HG03103 (cell line): ENCODE results near the gene EREG.
"Not testable (repeated sequence)": the region's sequence is repeated elsewhere in the genome, so short reads cannot be mapped to it uniquely, and the experiment has no call there.

ENCODE experiments used
- ATAC-seq: cut with Tn5 transposase; IDR thresholded peaks from one replicate; pipeline ENCODE4 v1.9.1; 2021; ENCODE audit warnings: low read depth; ENCODE audit not compliant: unreplicated experiment

The EREG gene

GRCh38 chr4:74387790-74388189 lies 22.8 kb downstream of the EREG start:
- no peak for ATAC-seq

- no peak for ATAC-seq
Observed at GRCh38 chr4:74389494-74389893, 24.5 kb downstream of the EREG start.

- ATAC-seq = no peak
Observed at GRCh38 chr4:74390677-74391076, 25.7 kb downstream of the EREG start.

DNA sequence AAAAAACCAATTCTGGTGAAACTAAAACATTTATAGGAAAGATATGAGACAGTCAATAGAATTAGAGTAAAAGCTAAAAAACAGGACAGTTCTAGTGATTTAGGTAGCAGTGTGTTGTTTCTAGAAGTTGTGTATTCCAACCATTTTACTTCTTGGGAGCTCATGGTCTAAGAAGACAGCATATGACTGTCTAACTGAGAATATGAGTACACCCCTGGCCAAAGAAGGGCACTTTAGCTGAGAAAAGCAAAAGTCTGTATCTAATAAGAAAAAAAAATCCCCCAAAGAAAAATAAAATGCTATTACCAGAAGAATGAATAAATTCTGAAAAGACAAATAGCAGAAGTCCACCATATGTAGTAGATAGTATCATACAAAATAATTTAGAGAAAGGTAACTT lies 26.4 kb downstream of the EREG start:
- ATAC-seq = no peak

- ATAC-seq = no peak
Observed at GRCh38 chr4:74391890-74392475, 27.0 kb downstream of the EREG start.

DNA sequence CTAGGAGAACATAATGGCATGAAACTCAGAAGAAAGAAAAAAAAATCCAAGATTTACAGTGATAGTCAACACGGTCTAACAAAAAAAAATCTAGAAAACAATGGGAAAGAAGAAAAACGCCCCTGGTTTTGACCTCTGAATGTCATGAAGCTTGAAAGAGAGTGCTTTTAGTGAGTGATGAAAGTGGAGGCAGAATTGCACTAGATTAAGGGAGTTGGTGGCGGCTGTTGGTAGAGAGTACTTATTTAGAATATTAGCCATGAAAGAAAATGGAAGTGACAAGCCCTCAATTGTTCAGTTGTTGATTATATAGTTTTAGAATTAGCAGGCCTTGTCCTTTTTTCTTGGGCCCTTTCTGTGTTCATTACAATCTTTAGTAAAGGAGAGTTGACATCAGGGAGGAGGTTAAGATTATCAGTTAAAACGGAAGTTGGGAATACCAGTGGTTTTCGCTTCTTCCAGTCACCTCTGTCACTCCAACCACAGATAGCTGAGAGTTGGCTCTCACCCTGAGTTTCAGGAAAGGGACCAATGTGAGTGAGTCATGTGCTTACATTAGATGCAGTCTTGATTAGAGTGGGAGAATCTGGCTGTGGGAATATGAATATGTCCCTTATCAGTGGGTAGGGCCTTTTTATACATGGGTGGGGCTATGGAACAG lies 29.7 kb downstream of the EREG start:
- no peak for ATAC-seq

DNA sequence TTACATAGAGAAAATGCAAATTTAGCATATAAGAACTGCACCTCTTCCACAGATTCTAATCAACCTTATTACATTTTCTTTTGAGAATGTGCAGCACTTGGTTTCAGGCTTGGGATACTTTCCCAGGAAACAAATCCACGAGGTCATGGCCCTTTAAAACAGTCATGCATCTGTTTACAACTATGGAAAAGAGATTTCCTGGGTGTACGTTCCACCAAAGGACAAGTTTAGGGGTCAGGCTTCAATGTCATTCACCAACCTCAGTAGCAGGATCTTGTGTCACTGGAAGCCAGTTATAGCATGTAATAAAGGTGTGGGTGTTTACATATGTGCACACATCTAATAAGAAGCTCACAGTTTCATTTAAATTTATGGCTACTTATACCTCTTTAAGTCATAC lies 30.7 kb downstream of the EREG start:
- no peak for ATAC-seq

- ATAC-seq = no peak
Observed at GRCh38 chr4:74397748-74398426, 32.9 kb downstream of the EREG start.

GRCh38 chr4:74398894-74399589 lies 34.1 kb downstream of the EREG start:
- not testable (repeated sequence) for ATAC-seq

GRCh38 chr4:74400395-74400794 lies 35.5 kb downstream of the EREG start:
- ATAC-seq = no peak

DNA sequence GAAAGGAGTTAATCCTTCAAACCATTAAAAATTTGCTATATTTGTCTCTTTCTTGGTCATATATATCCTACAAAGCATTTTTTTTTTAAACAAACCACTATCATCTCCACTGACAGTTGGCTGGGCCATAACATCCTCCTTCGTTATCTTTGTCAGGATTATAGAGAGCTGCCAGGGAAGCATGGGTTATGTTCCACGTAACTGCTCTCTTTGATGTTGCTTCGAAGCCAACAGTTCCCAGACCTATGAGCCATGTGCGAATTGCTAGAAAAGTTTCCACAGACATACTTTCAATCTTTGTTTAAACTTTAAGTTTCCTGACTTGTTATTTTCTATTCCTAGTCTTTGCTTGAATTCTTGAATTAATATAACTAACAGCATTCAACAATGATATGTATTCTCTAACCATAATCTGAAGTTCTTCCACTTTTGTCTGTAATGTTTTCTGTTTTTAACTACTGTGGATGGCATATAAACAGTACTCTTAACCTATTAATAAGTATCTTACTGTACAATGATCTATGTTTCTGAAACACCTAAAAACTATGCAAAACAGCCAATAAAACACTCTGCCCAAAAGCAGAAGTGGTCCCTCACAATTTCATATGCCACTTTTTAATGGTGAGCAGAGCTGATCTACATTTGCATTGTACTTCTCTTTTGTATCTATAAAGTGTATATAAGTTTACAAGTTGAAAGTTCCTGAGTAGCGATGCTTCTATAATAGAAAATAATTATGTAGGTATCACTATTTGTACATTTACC lies 37.9 kb downstream of the EREG start:
- ATAC-seq = peak; percentile 85

DNA sequence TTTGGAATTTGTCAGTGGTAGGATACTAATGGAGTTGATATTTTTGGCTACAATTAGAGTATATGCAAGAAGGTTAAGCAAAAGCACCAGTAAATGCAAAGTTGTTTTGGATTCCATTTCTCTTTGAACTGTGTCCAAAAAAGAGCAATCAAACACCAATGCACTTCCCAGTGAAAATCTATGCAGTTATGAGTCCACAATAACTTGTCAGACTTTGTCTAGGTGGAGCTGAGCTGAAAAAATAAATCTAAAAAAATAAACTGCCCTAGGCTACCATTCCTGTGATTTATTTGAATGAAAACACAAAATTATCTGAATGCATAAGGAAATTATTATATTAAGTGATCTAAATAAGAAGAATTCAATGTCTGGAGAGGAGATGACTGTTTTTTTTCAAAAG lies 42.9 kb downstream of the EREG start:
- no peak for ATAC-seq

GRCh38 chr4:74408639-74409038 lies 43.7 kb downstream of the EREG start:
- ATAC-seq = no peak

DNA sequence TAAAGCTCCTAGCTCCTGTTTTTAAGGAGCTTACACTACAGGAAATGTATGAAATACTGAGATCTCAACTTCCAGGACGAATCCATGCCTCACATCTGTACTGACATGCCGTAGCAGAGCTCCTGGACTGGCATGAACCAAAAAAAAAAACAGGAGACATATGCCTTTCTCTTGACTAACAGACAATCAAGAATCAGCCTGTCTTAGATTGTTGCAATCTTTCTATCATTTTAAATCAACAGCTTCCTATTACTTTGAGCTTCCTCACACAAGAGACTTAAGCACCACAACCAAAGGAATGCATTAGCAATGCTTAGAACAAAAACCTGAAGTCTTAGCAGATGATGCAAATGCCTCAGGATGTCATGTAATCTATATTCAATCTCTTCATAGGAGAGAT lies 45.3 kb downstream of the EREG start:
- ATAC-seq = no peak

GRCh38 chr4:74412225-74412624 lies 47.3 kb downstream of the EREG start:
- ATAC-seq = no peak

DNA sequence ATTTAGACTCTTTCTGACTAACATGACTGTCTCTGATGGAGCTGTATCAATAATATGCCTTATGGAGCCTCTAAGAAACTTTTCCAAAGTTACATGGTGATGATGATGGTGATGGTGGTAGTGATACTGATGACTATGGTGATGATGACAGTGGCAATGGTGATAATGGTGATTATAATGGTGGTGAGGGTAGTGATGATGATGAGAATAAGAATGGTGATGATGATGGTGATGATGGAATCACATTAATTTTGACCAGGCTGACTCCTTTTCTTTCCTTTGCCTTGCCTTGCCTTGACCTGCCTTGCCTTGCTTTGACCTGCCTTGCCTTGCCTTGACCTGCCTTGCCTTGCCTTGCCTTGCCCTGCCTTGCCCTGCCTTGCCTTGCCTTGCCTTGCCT lies 48.3 kb downstream of the EREG start:
- no peak for ATAC-seq

GRCh38 chr4:74414149-74414809 lies 49.3 kb downstream of the EREG start:
- no peak for ATAC-seq

GRCh38 chr4:74415602-74416300 lies 50.8 kb downstream of the EREG start:
- no peak for ATAC-seq

GRCh38 chr4:74418063-74418670 lies 53.2 kb downstream of the EREG start:
- no peak for ATAC-seq
